ENCODE measurements around the gene ZNF888. TPM values are rescaled to one million over a fixed set of nuclear protein-coding genes. Genes with fewer than 3 reads are reported as not detected.

ZNF888 gene
- total and polyA plus RNA-seq, 9 of the 15 experiments (the other 6 are each of a cell fraction or from before 2014, with no cell fraction given): 1.6 to 13.3 (median 9.9) TPM

- TF ChIP-seq VEZF1 (CRISPR knock-in tag; IDR thresholded peaks at IDR 0.05): peak; percentile 77
- peak in 1 of 2 experiments; percentile 61; a peak in 1 of 4 replicates for TF ChIP-seq SRF (CRISPR knock-in tag; IDR thresholded peaks at IDR 0.05)
- TF ChIP-seq KLF13 (tag; IDR thresholded peaks at IDR 0.05; ENCODE audit: borderline replicate concordance, low read depth): no peak
- TF ChIP-seq MEIS2 (IDR thresholded peaks at IDR 0.05; ENCODE audit: partially characterized antibody): no peak
- no peak for TF ChIP-seq E2F1 (CRISPR knock-in tag; IDR thresholded peaks at IDR 0.05)
- no peak for TF ChIP-seq GMEB1 (CRISPR knock-in tag; IDR thresholded peaks at IDR 0.05)
- no peak for TF ChIP-seq RBM22 (IDR thresholded peaks at IDR 0.05; ENCODE audit: low read depth, low read length, poor library complexity, severe bottlenecking)
- no peak for TF ChIP-seq CHD2 (IDR thresholded peaks at IDR 0.05; ENCODE audit: low read depth, low read length)
- TF ChIP-seq HINFP (tag; conservative IDR thresholded peaks at IDR 0.05; ENCODE audit: low read depth): no peak
- TF ChIP-seq TCF7L2 (IDR thresholded peaks at IDR 0.05; ENCODE audit: low read depth, low read length): no peak
- TF ChIP-seq RERE (CRISPR knock-in tag; IDR thresholded peaks at IDR 0.05; ENCODE audit: borderline replicate concordance): no peak
- no peak for TF ChIP-seq ETV5 (CRISPR knock-in tag; IDR thresholded peaks at IDR 0.05; ENCODE audit: low read depth)
- no peak for TF ChIP-seq STAG1 (CRISPR knock-in tag; IDR thresholded peaks at IDR 0.05; ENCODE audit: borderline replicate concordance)
- no peak for TF ChIP-seq MXI1 (IDR thresholded peaks at IDR 0.05; ENCODE audit: low read depth, low read length)
These were observed 19.3 kb upstream of the ZNF888 start (continued) for GRCh38 chr19:52942386-52943133.
